B cell (primary cell): ENCODE data around the gene KCNIP1. TPM values are rescaled to one million over a fixed set of nuclear protein-coding genes. Genes with fewer than 3 reads are reported as not detected.

Experiments
- ATAC-seq: fragments of 200-7000 bp; cut with Tn5 transposase; one replicate; pipeline ENCODE4 v1.10.0; 2021; ENCODE audit warnings: low read depth, mild to moderate bottlenecking, moderate number of reproducible peaks, moderate library complexity
- CTCF ChIA-PET: fragments of 350-600 bp; sonication (Branson Sonifier 250); formaldehyde crosslinking; loops from one replicate; lab custom pipeline; 2021; ENCODE audit warnings: antibody characterized with exemption, inconsistent platforms; lab: Charles Lee
- POLR2A ChIA-PET: fragments of 350-600 bp; sonication (Branson Sonifier 250); formaldehyde crosslinking; loops from one replicate; lab custom pipeline; 2021; ENCODE audit warnings: antibody characterized with exemption; lab: Charles Lee
- DNase-seq: peaks from one replicate; pipeline ENCODE4 v3.0.0; 2013
- H2AFZ ChIP-seq: 2 replicates; pipeline ENCODE4 v1.6.1; 2012; ENCODE audit warnings: mild to moderate bottlenecking, low read depth, low read length; ENCODE audit not compliant: insufficient read depth, poor library complexity, severe bottlenecking
- H3K27ac ChIP-seq, 2 donors: 1 replicate in 1 of 2; 2 replicates in 1 of 2; pipeline ENCODE4 v1.5.1; 2012 to 2013; ENCODE audit warnings: low read length in 2 of 2, mild to moderate bottlenecking in 2 of 2, moderate library complexity in 1 of 2
- H3K27me3 ChIP-seq, 4 experiments: fragments of 200-600 bp in 1 of 4; sonication (generic) in 1 of 4; replicated peaks in 1 of 4; 1 replicate in 2 of 4; 2 replicates in 2 of 4; pipeline versions ENCODE4 v1.6.1 to v1.7.0; 2013 to 2016; ENCODE audit warnings: low read length in 3 of 4, mild to moderate bottlenecking in 2 of 4, mixed read lengths in 1 of 4, moderate library complexity in 1 of 4; ENCODE audit not compliant: insufficient read depth in 4 of 4, control insufficient read depth in 3 of 4; ENCODE audit errors: control extremely low read depth in 1 of 4
- H3K36me3 ChIP-seq, 2 experiments: replicated peaks in 1 of 2; 1 replicate in 1 of 2; 2 replicates in 1 of 2; pipeline versions ENCODE4 v1.6.1 to v1.7.1; 2013; ENCODE audit warnings: low read length in 1 of 2; ENCODE audit not compliant: insufficient read depth in 2 of 2, control insufficient read depth in 1 of 2; ENCODE audit errors: control extremely low read depth in 1 of 2, extremely low read depth in 1 of 2
- H3K4me1 ChIP-seq, 2 donors: fragments of 200-600 bp in 1 of 2; sonication (generic) in 1 of 2; 1 replicate in 1 of 2; 2 replicates in 1 of 2; pipeline versions ENCODE4 v1.5.1 to v1.6.1; 2013 to 2017; ENCODE audit warnings: low read length in 2 of 2; ENCODE audit not compliant: control insufficient read depth in 2 of 2, insufficient read depth in 2 of 2
- H3K4me2 ChIP-seq: replicated peaks from 2 replicates; pipeline ENCODE3; 2012; ENCODE audit warnings: mild to moderate bottlenecking, low read depth, low read length; ENCODE audit not compliant: poor library complexity, severe bottlenecking
- H3K4me3 ChIP-seq, 5 experiments: fragments of 200-600 bp in 1 of 5; sonication (generic) in 1 of 5; 1 replicate in 3 of 5; 2 replicates in 2 of 5; pipeline versions ENCODE4 v1.5.1 to v1.7.0; 2011 to 2016; ENCODE audit warnings: low read length in 4 of 5, mild to moderate bottlenecking in 4 of 5, low read depth in 2 of 5, control low read depth in 1 of 5, moderate library complexity in 1 of 5; ENCODE audit not compliant: insufficient read depth in 1 of 5; ENCODE audit errors: control extremely low read depth in 1 of 5, extremely low read depth in 1 of 5
- H3K79me2 ChIP-seq: fragments of 200-600 bp; sonication (generic); one replicate; pipeline ENCODE4 v1.6.0; 2016; ENCODE audit warnings: low read length; ENCODE audit not compliant: control insufficient read depth, insufficient read depth
- H3K9ac ChIP-seq: fragments of 200-600 bp; sonication (generic); 2 replicates; pipeline ENCODE4 v1.6.1; 2017; ENCODE audit warnings: mild to moderate bottlenecking, low read length, moderate library complexity
- H3K9me3 ChIP-seq, 3 donors: one replicate each; pipeline versions ENCODE4 v1.6.1 to v1.7.1; 2013; ENCODE audit warnings: low read length in 2 of 3; ENCODE audit not compliant: control insufficient read depth in 2 of 3, insufficient read depth in 1 of 3; ENCODE audit errors: control extremely low read depth in 1 of 3
- H4K20me1 ChIP-seq: 2 replicates; pipeline ENCODE4 v1.6.0; 2012; ENCODE audit warnings: mild to moderate bottlenecking, low read length; ENCODE audit not compliant: insufficient read depth, control insufficient read depth, poor library complexity, severe bottlenecking
- H3K27ac Mint-ChIP-seq: one replicate; pipeline ENCODE4 v1.8.0; 2021; ENCODE audit warnings: mixed read lengths
- H3K27me3 Mint-ChIP-seq: one replicate; pipeline ENCODE4 v1.8.0; 2021; ENCODE audit warnings: mixed read lengths
- H3K4me1 Mint-ChIP-seq: one replicate; pipeline ENCODE4 v1.8.0; 2021; ENCODE audit warnings: mixed read lengths
- H3K4me3 Mint-ChIP-seq: one replicate; pipeline ENCODE4 v1.8.0; 2021; ENCODE audit warnings: mixed read lengths
- H3K9me3 Mint-ChIP-seq: one replicate; pipeline ENCODE4 v1.8.0; 2022; ENCODE audit warnings: mixed read lengths; ENCODE audit not compliant: insufficient read depth
- CTCF ChIP-seq: fragments of 200-600 bp; IDR thresholded peaks from one replicate; pipeline ENCODE4 v1.8.0; 2022; ENCODE audit warnings: antibody characterized with exemption, mild to moderate bottlenecking
- EZH2 ChIP-seq: IDR thresholded peaks from 2 replicates; pipeline ENCODE4 v1.6.1; 2012; ENCODE audit warnings: borderline replicate concordance, low read depth, mild to moderate bottlenecking, moderate library complexity, low read length; ENCODE audit not compliant: insufficient read depth, poor library complexity, severe bottlenecking
- WGBS: methylation state at CpG from one replicate; pipeline ENCODE4 v1.1.5; 2013; ENCODE audit warnings: missing lambda C conversion rate; ENCODE audit not compliant: insufficient coverage; 5-methylcytosine and 5-hydroxymethylcytosine counted together
- intact Hi-C: fragments of 100-400 bp; cut with micrococcal nuclease; formaldehyde crosslinking; loops from one replicate; pipeline ENCODE4 v1.10.0; 2022
- polyA plus RNA-seq: library from polyadenylated mRNA; depleted of rRNA; stranded (reverse); fragments of >200 nt; gene quantifications from 2 replicates; pipeline ENCODE4 v1.2.3, GENCODE V29; 2012
- total RNA-seq, 2 donors: library from RNA; stranded (reverse); fragments of 120-200 nt in 1 of 2; gene quantifications; 1 replicate in 1 of 2; 2 replicates in 1 of 2; pipeline versions ENCODE4 v1.2.3 to v1.2.4, GENCODE V29; 2013 to 2022

KCNIP1 gene
- total and polyA plus RNA-seq, 2 donors (not counting 1 experiment from before 2014, with no cell fraction given), result not detected

GRCh38 chr5:170496662-170497028 lies 7.2 kb upstream of the KCNIP1 start:
- 95% methylated on average over 6 of the region's 6 CpGs for WGBS
- Histone ChIP-seq H3K4me3 (no peak overlapping the region), H3K4me1 (no peaks in the 10 kb centered on the region), H3K79me2 (no peaks in the 10 kb centered on the region), H3K4me2 (no peak overlapping the region), H3K36me3 (no peaks in the 10 kb centered on the region), H3K9ac (no peak overlapping the region), H3K9me3 (peaks cover 0 to 4% (median 3%) of the 10 kb centered on the region in 3 donors), H4K20me1 (no peaks in the 10 kb centered on the region), H3K27me3 (peaks cover 0 to 19% (median 1%) of the 10 kb centered on the region in 4 experiments), H2AFZ (no peak overlapping the region), H3K27ac (no peak overlapping the region)
- Mint-ChIP-seq H3K4me3 (no peak overlapping the region), H3K27me3 (peaks cover 54% of the 10 kb centered on the region), H3K4me1 (no peaks in the 10 kb centered on the region), H3K27ac (no peak overlapping the region), H3K9me3 (no peaks in the 10 kb centered on the region)
- ChIA-PET POLR2A (no interaction called here), CTCF (no interaction called here)
- ATAC-seq, result no peak
- DNase-seq, result no peak
- intact Hi-C loops, result no loop called here
- TF ChIP-seq EZH2 (no peak), CTCF (no peak)

- Mint-ChIP-seq H3K4me3 (no peak overlapping the region), H3K27ac (no peak overlapping the region), H3K9me3 (no peaks in the 10 kb centered on the region), H3K27me3 (peaks cover 58% of the 10 kb centered on the region), H3K4me1 (no peaks in the 10 kb centered on the region)
- ATAC-seq, result no peak
- peaks cover 0 to 4% (median 3%) of the 10 kb centered on the region in 3 donors for H3K9me3 ChIP-seq
- H3K79me2 ChIP-seq, result no peaks in the 10 kb centered on the region
- H3K36me3 ChIP-seq, result no peaks in the 10 kb centered on the region
- no peak for DNase-seq
- no peaks in the 10 kb centered on the region for H3K4me1 ChIP-seq
- no peak overlapping the region for H3K4me3 ChIP-seq
- peaks cover 0 to 22% (median 1%) of the 10 kb centered on the region in 4 experiments for H3K27me3 ChIP-seq
- intact Hi-C loops, result no loop called here
- CTCF ChIA-PET, result no interaction called here
- H3K4me2 ChIP-seq, result no peak overlapping the region
- 90% methylated on average over 10 of the region's 13 CpGs for WGBS
- H4K20me1 ChIP-seq, result no peaks in the 10 kb centered on the region
- H3K9ac ChIP-seq, result no peak overlapping the region
- no peak overlapping the region for H3K27ac ChIP-seq
- POLR2A ChIA-PET, result no interaction called here
- TF ChIP-seq EZH2 (no peak), CTCF (no peak)
- H2AFZ ChIP-seq, result no peak overlapping the region
These were observed 6.3 kb upstream of the KCNIP1 start for GRCh38 chr5:170497311-170498038.
